Neural crest cell (in vitro differentiated cells): ENCODE results near the gene ANO7. TPM values are rescaled to one million over a fixed set of nuclear protein-coding genes. Genes with fewer than 3 reads are reported as not detected.

Experiments used
- DNase-seq: peaks from one replicate; pipeline ENCODE4 v3.0.0; 2021; ENCODE audit warnings: low read depth, mixed read lengths, low spot score
- H3K27ac Mint-ChIP-seq: one replicate; pipeline ENCODE4 v1.8.0; 2021; ENCODE audit warnings: mild to moderate bottlenecking, mixed read lengths; ENCODE audit not compliant: unreplicated experiment
- H3K27me3 Mint-ChIP-seq: 2 replicates; pipeline ENCODE4 v1.8.0; 2021; ENCODE audit warnings: low read depth, mild to moderate bottlenecking, mixed read lengths
- H3K36me3 Mint-ChIP-seq: 2 replicates; pipeline ENCODE4 v1.8.0; 2021; ENCODE audit warnings: low read depth, mild to moderate bottlenecking, mixed read lengths
- H3K4me1 Mint-ChIP-seq: 2 replicates; pipeline ENCODE4 v1.8.0; 2021; ENCODE audit warnings: mixed read lengths
- H3K4me3 Mint-ChIP-seq: one replicate; pipeline ENCODE4 v1.8.0; 2021; ENCODE audit warnings: mild to moderate bottlenecking, mixed read lengths
- H3K9me3 Mint-ChIP-seq: 2 replicates; pipeline ENCODE4 v1.8.0; 2021; ENCODE audit warnings: mixed read lengths
- total RNA-seq: library from RNA; stranded (reverse); gene quantifications from 2 replicates; pipeline ENCODE4 v1.2.1, GENCODE V29; 2021
- TF ChIP-seq, protein P1 (sequence below): fragments of 200-600 bp; sonication (generic); conservative IDR thresholded peaks from 2 replicates; pipeline ENCODE4 v1.5.0; 2021; ENCODE audit warnings: antibody characterized with exemption, mild to moderate bottlenecking

The ANO7 gene
- total RNA-seq, 1 donor from 2014 or later = 3.2 TPM

DNA sequence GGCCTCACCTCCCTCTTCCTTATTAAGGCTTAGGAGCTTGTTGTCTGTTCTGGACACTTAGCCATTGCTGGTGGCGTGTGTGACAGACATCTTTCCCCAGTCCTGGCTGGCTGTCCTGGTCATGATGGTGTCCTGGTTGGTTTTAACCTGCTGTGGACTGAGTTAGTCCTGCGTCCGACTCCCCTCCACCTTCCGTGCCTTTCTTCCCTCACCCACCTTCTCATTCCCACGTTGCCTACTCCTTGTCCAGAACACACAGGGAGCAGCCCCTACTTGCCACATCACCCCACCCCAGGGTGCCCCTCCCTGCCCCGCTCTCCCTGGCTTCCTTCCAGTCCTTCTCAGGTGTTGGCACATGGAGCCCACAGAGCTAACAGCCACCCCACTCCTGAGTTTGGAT lies 9.5 kb downstream of the ANO7 start:
- DNase-seq = no peak
- H3K27me3 Mint-ChIP-seq = no peaks in the 10 kb centered on the region
- no peaks in the 10 kb centered on the region for H3K36me3 Mint-ChIP-seq
- TF ChIP-seq, protein P1, sequence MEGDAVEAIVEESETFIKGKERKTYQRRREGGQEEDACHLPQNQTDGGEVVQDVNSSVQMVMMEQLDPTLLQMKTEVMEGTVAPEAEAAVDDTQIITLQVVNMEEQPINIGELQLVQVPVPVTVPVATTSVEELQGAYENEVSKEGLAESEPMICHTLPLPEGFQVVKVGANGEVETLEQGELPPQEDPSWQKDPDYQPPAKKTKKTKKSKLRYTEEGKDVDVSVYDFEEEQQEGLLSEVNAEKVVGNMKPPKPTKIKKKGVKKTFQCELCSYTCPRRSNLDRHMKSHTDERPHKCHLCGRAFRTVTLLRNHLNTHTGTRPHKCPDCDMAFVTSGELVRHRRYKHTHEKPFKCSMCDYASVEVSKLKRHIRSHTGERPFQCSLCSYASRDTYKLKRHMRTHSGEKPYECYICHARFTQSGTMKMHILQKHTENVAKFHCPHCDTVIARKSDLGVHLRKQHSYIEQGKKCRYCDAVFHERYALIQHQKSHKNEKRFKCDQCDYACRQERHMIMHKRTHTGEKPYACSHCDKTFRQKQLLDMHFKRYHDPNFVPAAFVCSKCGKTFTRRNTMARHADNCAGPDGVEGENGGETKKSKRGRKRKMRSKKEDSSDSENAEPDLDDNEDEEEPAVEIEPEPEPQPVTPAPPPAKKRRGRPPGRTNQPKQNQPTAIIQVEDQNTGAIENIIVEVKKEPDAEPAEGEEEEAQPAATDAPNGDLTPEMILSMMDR = no peak
- H3K9me3 Mint-ChIP-seq = no peaks in the 10 kb centered on the region
- H3K4me3 Mint-ChIP-seq = no peak overlapping the region
- H3K4me1 Mint-ChIP-seq = peaks cover 4% of the 10 kb centered on the region
- H3K27ac Mint-ChIP-seq = no peak overlapping the region

DNA sequence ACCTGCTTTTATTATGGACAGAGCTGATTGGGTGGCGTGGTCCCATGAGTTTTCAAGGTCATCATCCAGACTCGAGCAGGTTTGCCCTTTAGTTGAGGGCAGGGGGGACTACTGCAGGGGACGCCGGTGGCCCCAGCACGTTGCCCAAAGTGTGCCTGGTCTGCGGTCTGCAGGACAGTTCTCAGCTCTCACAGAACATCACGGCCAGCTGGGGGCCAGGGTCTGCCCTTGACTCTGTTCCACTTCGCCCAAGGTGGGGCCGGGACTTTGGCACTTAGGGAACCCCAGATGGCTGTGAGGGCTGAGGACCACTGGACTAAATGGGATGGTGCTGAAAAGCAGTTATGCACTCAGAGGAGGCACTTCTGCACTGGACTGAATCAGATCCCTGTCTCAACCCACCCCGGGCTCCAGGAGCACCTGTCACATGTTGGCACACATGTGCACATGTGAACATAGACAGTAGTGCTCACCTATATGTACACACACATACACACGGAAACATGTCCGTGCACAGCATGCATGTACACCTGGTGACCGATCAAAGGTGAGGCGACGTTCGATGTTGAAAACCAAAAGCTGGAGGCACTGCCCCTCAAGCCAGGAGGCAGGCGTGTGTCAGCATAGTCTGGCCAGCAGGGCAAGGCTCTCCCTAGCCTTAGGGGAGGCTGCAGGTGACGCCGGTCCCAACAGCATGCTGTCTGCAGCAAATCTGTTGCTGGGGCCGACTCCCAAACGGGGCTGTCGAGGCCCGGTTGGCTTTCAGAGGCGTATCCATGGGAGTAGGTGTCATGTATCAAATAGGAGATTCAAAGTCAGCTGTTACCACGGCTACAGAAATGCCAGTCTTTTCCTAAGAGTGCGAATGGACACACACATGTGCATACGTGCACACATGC lies 10.2 kb downstream of the ANO7 start:
- Mint-ChIP-seq H3K27ac (no peak overlapping the region), H3K36me3 (no peaks in the 10 kb centered on the region), H3K4me1 (peaks cover 4% of the 10 kb centered on the region), H3K9me3 (no peaks in the 10 kb centered on the region), H3K27me3 (no peaks in the 10 kb centered on the region), H3K4me3 (no peak overlapping the region)
- no peak for DNase-seq
- TF ChIP-seq, protein P1 = no peak

DNA sequence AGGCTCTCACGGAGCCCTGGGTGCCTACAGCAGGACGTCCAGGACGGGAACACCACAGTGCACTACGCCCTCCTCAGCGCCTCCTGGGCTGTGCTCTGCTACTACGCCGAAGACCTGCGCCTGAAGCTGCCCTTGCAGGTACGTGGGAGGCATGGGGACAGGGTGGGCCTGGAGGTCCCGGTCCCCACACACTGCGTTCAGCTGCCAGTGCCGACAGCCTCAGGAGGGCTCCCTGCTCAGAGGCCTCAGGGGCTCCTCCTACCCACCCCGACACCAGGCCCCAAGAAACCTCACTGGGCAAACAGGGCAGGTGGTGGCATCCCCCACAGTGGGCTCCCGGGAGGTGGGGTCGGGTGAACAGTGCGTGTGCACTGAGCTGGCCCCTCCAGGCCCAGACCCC lies 10.8 kb downstream of the ANO7 start:
- Mint-ChIP-seq H3K4me1 (peaks cover 4% of the 10 kb centered on the region), H3K9me3 (no peaks in the 10 kb centered on the region), H3K4me3 (no peak overlapping the region), H3K27me3 (no peaks in the 10 kb centered on the region), H3K36me3 (no peaks in the 10 kb centered on the region), H3K27ac (no peak overlapping the region)
- DNase-seq = no peak
- TF ChIP-seq, protein P1 = no peak

DNA sequence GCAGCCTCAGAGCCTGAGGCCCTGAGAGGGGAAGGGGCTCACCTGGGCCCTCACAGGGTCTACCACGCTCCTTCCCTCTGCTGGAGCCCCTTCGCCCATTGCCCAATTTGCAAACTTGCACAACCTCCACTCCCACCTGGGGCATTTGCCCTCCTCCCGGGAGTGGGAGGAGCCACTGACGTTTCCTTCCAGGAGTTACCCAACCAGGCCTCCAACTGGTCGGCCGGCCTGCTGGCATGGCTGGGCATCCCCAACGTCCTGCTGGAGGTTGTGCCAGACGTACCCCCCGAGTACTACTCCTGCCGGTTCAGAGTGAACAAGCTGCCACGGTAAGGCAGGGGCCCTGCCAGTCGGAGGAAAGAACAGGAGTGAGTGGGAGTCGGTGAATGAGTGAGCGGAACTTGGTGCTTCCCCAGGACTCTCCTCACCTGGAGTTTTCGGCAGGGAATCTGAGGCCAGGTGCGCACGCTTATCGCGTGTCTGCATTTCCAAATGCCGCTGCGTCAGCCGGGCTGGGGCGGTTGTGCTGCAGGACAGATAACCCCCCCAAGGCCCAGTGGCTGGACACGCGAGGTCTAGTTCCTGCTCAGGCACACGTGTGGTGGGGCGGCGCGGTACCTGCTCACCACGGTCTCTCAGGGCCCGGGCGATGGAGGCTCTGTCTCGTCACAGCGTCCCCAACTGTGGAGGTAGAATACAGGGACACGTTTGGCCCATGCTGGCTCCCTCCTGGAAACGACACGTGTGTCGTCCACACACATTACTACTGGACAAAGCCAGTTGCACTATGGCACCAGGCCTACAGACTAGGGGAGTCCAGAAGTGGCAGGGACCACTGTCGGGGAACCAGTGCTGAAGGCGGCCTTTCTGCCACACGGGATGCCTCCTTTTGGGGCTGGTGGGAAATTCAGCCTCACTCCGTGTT lies 11.7 kb downstream of the ANO7 start:
- Mint-ChIP-seq H3K4me1 (peaks cover 4% of the 10 kb centered on the region), H3K27me3 (no peaks in the 10 kb centered on the region), H3K4me3 (no peak overlapping the region), H3K9me3 (no peaks in the 10 kb centered on the region), H3K27ac (no peak overlapping the region), H3K36me3 (no peaks in the 10 kb centered on the region)
- TF ChIP-seq, protein P1 = no peak
- DNase-seq = no peak

DNA sequence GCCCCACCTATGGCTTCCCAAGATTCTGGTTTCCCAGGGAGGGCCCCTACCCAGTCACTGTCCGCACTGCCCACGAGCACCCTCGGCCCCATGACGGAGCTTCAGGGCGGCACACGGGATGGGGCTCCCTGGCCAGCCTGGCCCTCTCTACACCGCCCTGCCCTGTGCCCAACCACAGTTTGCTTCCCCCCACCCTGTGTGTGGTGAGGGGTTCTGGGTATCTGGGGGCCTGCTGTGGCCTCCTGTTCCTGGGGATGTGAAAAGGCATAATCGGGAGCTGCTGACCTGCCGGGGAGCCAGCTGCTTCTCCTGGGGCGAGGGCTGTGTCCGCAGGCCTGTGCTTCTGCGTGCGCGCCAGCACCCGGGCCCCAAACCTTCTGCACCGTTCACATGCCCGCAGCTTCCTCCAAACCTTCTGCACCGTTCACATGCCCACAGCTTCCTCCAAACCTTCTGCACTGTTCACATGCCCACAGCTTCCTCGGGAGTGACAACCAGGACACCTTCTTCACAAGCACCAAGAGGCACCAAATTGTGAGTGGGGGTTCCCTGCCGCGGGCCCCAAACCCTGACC lies 12.4 kb downstream of the ANO7 start:
- DNase-seq = no peak

More for the DNA sequence above, 12.4 kb downstream of the ANO7 start:
- no peaks in the 10 kb centered on the region for H3K27me3 Mint-ChIP-seq
- TF ChIP-seq, protein P1 = no peak
- peaks cover 4% of the 10 kb centered on the region for H3K4me1 Mint-ChIP-seq
- no peaks in the 10 kb centered on the region for H3K36me3 Mint-ChIP-seq
- no peak overlapping the region for H3K4me3 Mint-ChIP-seq
- no peak overlapping the region for H3K27ac Mint-ChIP-seq
- H3K9me3 Mint-ChIP-seq = no peaks in the 10 kb centered on the region
